HG03066 (cell line): Measurements from ENCODE around the gene RYR3.

Source experiments
- ATAC-seq: cut with Tn5 transposase; IDR thresholded peaks from one replicate; pipeline ENCODE4 v1.9.1; 2021; ENCODE audit warnings: low read depth; ENCODE audit not compliant: unreplicated experiment

RYR3 gene

GRCh38 chr15:33317896-33318295 lies 7.1 kb downstream of the RYR3 start:
- no peak for ATAC-seq

- ATAC-seq, result no peak
Measured at GRCh38 chr15:33320017-33320416, 9.2 kb downstream of the RYR3 start.

GRCh38 chr15:33322091-33322490 lies 11.3 kb downstream of the RYR3 start:
- no peak for ATAC-seq

- no peak for ATAC-seq
Measured at GRCh38 chr15:33324609-33325008, 13.8 kb downstream of the RYR3 start.

- no peak for ATAC-seq
Measured at GRCh38 chr15:33326908-33327307, 16.1 kb downstream of the RYR3 start.

- ATAC-seq, result no peak
Measured at GRCh38 chr15:33328106-33328505, 17.3 kb downstream of the RYR3 start.

GRCh38 chr15:33329457-33329856 lies 18.7 kb downstream of the RYR3 start:
- no peak for ATAC-seq

GRCh38 chr15:33330931-33331330 lies 20.2 kb downstream of the RYR3 start:
- ATAC-seq, result no peak

GRCh38 chr15:33341953-33342352 lies 31.2 kb downstream of the RYR3 start:
- ATAC-seq, result no peak

- ATAC-seq, result no peak
Measured at GRCh38 chr15:33343275-33343674, 32.5 kb downstream of the RYR3 start.

GRCh38 chr15:33344111-33344510 lies 33.3 kb downstream of the RYR3 start:
- ATAC-seq, result no peak

- ATAC-seq, result no peak
Measured at GRCh38 chr15:33344530-33344929, 33.8 kb downstream of the RYR3 start.

- ATAC-seq, result no peak
Measured at GRCh38 chr15:33354411-33354810, 43.6 kb downstream of the RYR3 start.

- ATAC-seq, result no peak
Measured at GRCh38 chr15:33357845-33358244, 47.1 kb downstream of the RYR3 start.

- no peak for ATAC-seq
Measured at GRCh38 chr15:33358306-33358705, 47.5 kb downstream of the RYR3 start.

GRCh38 chr15:33360886-33361285 lies 50.1 kb downstream of the RYR3 start:
- ATAC-seq, result no peak

- ATAC-seq, result no peak
Measured at GRCh38 chr15:33369941-33370622, 59.3 kb downstream of the RYR3 start.

GRCh38 chr15:33370623-33371020 lies 59.9 kb downstream of the RYR3 start:
- no peak for ATAC-seq

GRCh38 chr15:33371159-33371558 lies 60.4 kb downstream of the RYR3 start:
- no peak for ATAC-seq

- ATAC-seq, result no peak
Measured at GRCh38 chr15:33374226-33374914, 63.6 kb downstream of the RYR3 start.

GRCh38 chr15:33375236-33375635 lies 64.5 kb downstream of the RYR3 start:
- no peak for ATAC-seq

GRCh38 chr15:33377204-33377603 lies 66.4 kb downstream of the RYR3 start:
- no peak for ATAC-seq
